GM12801 (cell line): Measurements from ENCODE around the gene KIAA0586.
A peak's percentile ranks its signal among the peaks of the same experiment; 100 is the strongest.

Source experiments
- CTCF ChIP-seq: IDR thresholded peaks from one replicate; pipeline ENCODE4 v1.5.1; 2011; ENCODE audit warnings: control low read depth; ENCODE audit not compliant: insufficient read length; ENCODE audit errors: extremely low read depth

Gene KIAA0586

GRCh38 chr14:58491593-58491992 is 64.1 kb downstream of the KIAA0586 start:
- TF ChIP-seq CTCF, result no peak

GRCh38 chr14:58492044-58492443 is 64.5 kb downstream of the KIAA0586 start:
- no peak for TF ChIP-seq CTCF

- TF ChIP-seq CTCF, result peak; percentile 67
Observed at GRCh38 chr14:58501214-58501816, 73.8 kb downstream of the KIAA0586 start.

- no peak for TF ChIP-seq CTCF
Observed at GRCh38 chr14:58513272-58513671, 85.8 kb downstream of the KIAA0586 start.

- TF ChIP-seq CTCF, result no peak
Observed at GRCh38 chr14:58517592-58517991, 90.1 kb downstream of the KIAA0586 start.

- no peak for TF ChIP-seq CTCF
Observed at GRCh38 chr14:58533446-58533845, 105.9 kb downstream of the KIAA0586 start.

GRCh38 chr14:58535044-58535443 is 107.5 kb downstream of the KIAA0586 start:
- TF ChIP-seq CTCF, result no peak
